Measurements from ENCODE around the gene LGALS1. TPM values are rescaled to one million over a fixed set of nuclear protein-coding genes. Genes with fewer than 3 reads are reported as not detected.
"Not testable (repeated sequence)": the region's sequence is repeated elsewhere in the genome, so short reads cannot be mapped to it uniquely, and the experiment has no call there.

LGALS1 gene
- total RNA-seq, 1 experiment from 2014 or later: 2,325 TPM

DNA sequence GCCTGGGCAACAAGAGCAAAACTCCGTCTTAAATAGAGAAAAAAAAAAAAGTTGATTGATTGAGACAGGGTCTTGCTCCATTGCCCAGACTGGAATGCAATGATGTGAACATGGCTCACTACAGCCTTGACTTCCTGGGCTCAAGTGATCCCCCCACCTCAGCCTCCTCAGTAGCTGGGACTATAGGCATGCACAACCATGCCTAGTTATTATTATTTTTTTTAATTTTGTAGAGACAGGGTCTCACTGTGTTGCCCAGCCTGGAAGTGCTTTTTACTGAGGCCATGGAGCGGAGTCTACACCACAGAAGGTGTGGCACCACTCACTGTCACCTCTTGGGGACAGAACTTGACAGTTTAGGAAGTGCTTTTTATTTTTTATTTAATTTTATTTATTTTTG lies 39.2 kb downstream of the LGALS1 start:
- intact Hi-C loops (cut with micrococcal nuclease): no loop called here
- no peak overlapping the region for H3K9ac ChIP-seq (ENCODE audit: low read length)
- no peaks in the 10 kb centered on the region for H4K20me1 ChIP-seq (ENCODE audit: low read length)
- CTCF ChIA-PET: no interaction called here
- DNase-seq (no peak), ATAC-seq (no peak)
- POLR2A ChIA-PET (ENCODE audit: unreplicated experiment): interaction anchor here (0.6 kb wide), 1 partner anchor 106 kb away, joined by 3 read pairs; no protein-coding TSS in a partner anchor
- no peaks in the 10 kb centered on the region for H3K9me3 ChIP-seq (ENCODE audit: low read length)
- no peak overlapping the region for H2AFZ ChIP-seq (ENCODE audit: low read length)
- H3K36me3 ChIP-seq (ENCODE audit: low read depth, low read length): no peaks in the 10 kb centered on the region
- no peaks in the 10 kb centered on the region for H3F3A ChIP-seq (ENCODE audit: low read length, unreplicated experiment)
- H3K27ac ChIP-seq (ENCODE audit: low read length): no peak overlapping the region
- no peak overlapping the region for H3K4me2 ChIP-seq (ENCODE audit: low read length)
- no peak for TF ChIP-seq EZH2 (IDR thresholded peaks at IDR 0.05; ENCODE audit: low read length, unreplicated experiment)
- TF ChIP-seq, protein P1, sequence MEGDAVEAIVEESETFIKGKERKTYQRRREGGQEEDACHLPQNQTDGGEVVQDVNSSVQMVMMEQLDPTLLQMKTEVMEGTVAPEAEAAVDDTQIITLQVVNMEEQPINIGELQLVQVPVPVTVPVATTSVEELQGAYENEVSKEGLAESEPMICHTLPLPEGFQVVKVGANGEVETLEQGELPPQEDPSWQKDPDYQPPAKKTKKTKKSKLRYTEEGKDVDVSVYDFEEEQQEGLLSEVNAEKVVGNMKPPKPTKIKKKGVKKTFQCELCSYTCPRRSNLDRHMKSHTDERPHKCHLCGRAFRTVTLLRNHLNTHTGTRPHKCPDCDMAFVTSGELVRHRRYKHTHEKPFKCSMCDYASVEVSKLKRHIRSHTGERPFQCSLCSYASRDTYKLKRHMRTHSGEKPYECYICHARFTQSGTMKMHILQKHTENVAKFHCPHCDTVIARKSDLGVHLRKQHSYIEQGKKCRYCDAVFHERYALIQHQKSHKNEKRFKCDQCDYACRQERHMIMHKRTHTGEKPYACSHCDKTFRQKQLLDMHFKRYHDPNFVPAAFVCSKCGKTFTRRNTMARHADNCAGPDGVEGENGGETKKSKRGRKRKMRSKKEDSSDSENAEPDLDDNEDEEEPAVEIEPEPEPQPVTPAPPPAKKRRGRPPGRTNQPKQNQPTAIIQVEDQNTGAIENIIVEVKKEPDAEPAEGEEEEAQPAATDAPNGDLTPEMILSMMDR (conservative IDR thresholded peaks at IDR 0.05; ENCODE audit: low read depth, low read length): no peak
- TF ChIP-seq EZH2phosphoT487 (IDR thresholded peaks at IDR 0.05; ENCODE audit: borderline replicate concordance, low read length): no peak
- no peaks in the 10 kb centered on the region for H3K9me2 ChIP-seq (replicated peaks; ENCODE audit: low read length)
- H3K79me2 ChIP-seq (ENCODE audit: low read length): no peaks in the 10 kb centered on the region
- no TSS peak for BruUV-seq (replicated peaks)
- no peak overlapping the region for H3K4me3 ChIP-seq (ENCODE audit: low read length)
- peaks cover 8% of the 10 kb centered on the region; the same call in 1 of the 2 replicates for H3K4me1 ChIP-seq (ENCODE audit: insufficient read depth, low read length)
- no peaks in the 10 kb centered on the region for H3K27me3 ChIP-seq (ENCODE audit: low read length)

DNA sequence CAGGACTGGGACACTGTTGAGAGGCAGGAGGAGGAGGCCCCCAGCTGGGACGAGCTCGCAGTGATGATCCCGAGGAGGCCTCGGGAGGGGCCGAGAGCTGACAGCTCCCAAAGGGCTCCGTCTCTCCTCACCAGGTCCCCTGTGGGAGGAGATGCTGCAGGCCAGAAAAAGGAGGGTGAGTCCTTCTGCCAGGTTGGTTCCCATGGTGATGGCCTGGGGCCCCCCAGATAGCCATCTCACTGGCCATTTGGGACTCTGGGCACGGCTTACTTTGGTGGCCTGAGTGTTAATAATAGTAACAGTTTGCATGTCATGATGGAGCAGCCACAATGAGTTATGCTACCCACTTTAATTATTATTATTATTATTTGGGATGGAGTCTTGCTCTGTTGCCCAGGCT lies 40.3 kb downstream of the LGALS1 start:
- intact Hi-C loops (cut with micrococcal nuclease): no loop called here
- H3K9me2 ChIP-seq (replicated peaks; ENCODE audit: low read length): no peaks in the 10 kb centered on the region
- no TSS peak for BruUV-seq (replicated peaks)
- ChIA-PET CTCF (no interaction called here), POLR2A (ENCODE audit: unreplicated experiment) (no interaction called here)
- ATAC-seq (no peak), DNase-seq (no peak)
- H2AFZ ChIP-seq (ENCODE audit: low read length): no peak overlapping the region
- TF ChIP-seq EZH2 (IDR thresholded peaks at IDR 0.05; ENCODE audit: low read length, unreplicated experiment) (no peak), EZH2phosphoT487 (IDR thresholded peaks at IDR 0.05; ENCODE audit: borderline replicate concordance, low read length) (no peak)
- TF ChIP-seq, protein P1 (conservative IDR thresholded peaks at IDR 0.05; ENCODE audit: low read depth, low read length): no peak
- H3K9ac ChIP-seq (ENCODE audit: low read length): no peak overlapping the region
- H3K27me3 ChIP-seq (ENCODE audit: low read length): no peaks in the 10 kb centered on the region
- H3K79me2 ChIP-seq (ENCODE audit: low read length): no peaks in the 10 kb centered on the region
- H3F3A ChIP-seq (ENCODE audit: low read length, unreplicated experiment): no peaks in the 10 kb centered on the region
- no peak overlapping the region for H3K27ac ChIP-seq (ENCODE audit: low read length)
- no peak overlapping the region for H3K4me2 ChIP-seq (ENCODE audit: low read length)
- H3K36me3 ChIP-seq (ENCODE audit: low read depth, low read length): no peaks in the 10 kb centered on the region
- H3K9me3 ChIP-seq (ENCODE audit: low read length): no peaks in the 10 kb centered on the region
- H3K4me1 ChIP-seq (ENCODE audit: insufficient read depth, low read length): peaks cover 4% of the 10 kb centered on the region; the same call in 1 of the 2 replicates
- H4K20me1 ChIP-seq (ENCODE audit: low read length): no peaks in the 10 kb centered on the region
- no peak overlapping the region for H3K4me3 ChIP-seq (ENCODE audit: low read length)

GRCh38 chr22:37716708-37717107 lies 41.3 kb downstream of the LGALS1 start:
- Histone ChIP-seq H3F3A (ENCODE audit: low read length, unreplicated experiment) (no peaks in the 10 kb centered on the region), H3K27me3 (ENCODE audit: low read length) (no peaks in the 10 kb centered on the region), H3K4me2 (ENCODE audit: low read length) (no peak overlapping the region), H3K4me3 (ENCODE audit: low read length) (no peak overlapping the region), H3K27ac (ENCODE audit: low read length) (no peak overlapping the region), H4K20me1 (ENCODE audit: low read length) (no peaks in the 10 kb centered on the region), H2AFZ (ENCODE audit: low read length) (no peak overlapping the region), H3K79me2 (ENCODE audit: low read length) (no peaks in the 10 kb centered on the region), H3K9ac (ENCODE audit: low read length) (no peak overlapping the region), H3K9me2 (replicated peaks; ENCODE audit: low read length) (no peaks in the 10 kb centered on the region), H3K36me3 (ENCODE audit: low read depth, low read length) (no peaks in the 10 kb centered on the region), H3K4me1 (ENCODE audit: insufficient read depth, low read length) (no peaks in the 10 kb centered on the region), H3K9me3 (ENCODE audit: low read length) (no peaks in the 10 kb centered on the region)
- ATAC-seq (peak; percentile 37; the same call in 1 of the 2 replicates), DNase-seq (peak; percentile 43)
- intact Hi-C loops (cut with micrococcal nuclease): no loop called here
- POLR2A ChIA-PET (ENCODE audit: unreplicated experiment): no interaction called here
- CTCF ChIA-PET: no interaction called here
- BruUV-seq (replicated peaks): no TSS peak
- TF ChIP-seq, protein P1 (conservative IDR thresholded peaks at IDR 0.05; ENCODE audit: low read depth, low read length): no peak
- TF ChIP-seq EZH2phosphoT487 (IDR thresholded peaks at IDR 0.05; ENCODE audit: borderline replicate concordance, low read length): no peak
- no peak for TF ChIP-seq EZH2 (IDR thresholded peaks at IDR 0.05; ENCODE audit: low read length, unreplicated experiment)

GRCh38 chr22:37717235-37717634 lies 41.8 kb downstream of the LGALS1 start:
- H2AFZ ChIP-seq (ENCODE audit: low read length); H3K4me1 ChIP-seq (ENCODE audit: insufficient read depth, low read length); BruUV-seq (replicated peaks); H3K79me2 ChIP-seq (ENCODE audit: low read length); POLR2A ChIA-PET (ENCODE audit: unreplicated experiment); CTCF ChIA-PET; H3K4me3 ChIP-seq (ENCODE audit: low read length); DNase-seq; intact Hi-C loops (cut with micrococcal nuclease); H3K27me3 ChIP-seq (ENCODE audit: low read length); H3F3A ChIP-seq (ENCODE audit: low read length, unreplicated experiment); H3K9ac ChIP-seq (ENCODE audit: low read length); H3K27ac ChIP-seq (ENCODE audit: low read length); H3K9me2 ChIP-seq (replicated peaks; ENCODE audit: low read length); ATAC-seq; H4K20me1 ChIP-seq (ENCODE audit: low read length); H3K9me3 ChIP-seq (ENCODE audit: low read length); H3K4me2 ChIP-seq (ENCODE audit: low read length); H3K36me3 ChIP-seq (ENCODE audit: low read depth, low read length): not testable (repeated sequence)
